Hematopoietic multipotent progenitor cell treated with erythropoietin and hydrocortisone succinate and interleukin-3 and kit ligand, for 8 days (in vitro differentiated cells): ENCODE data around the gene BTF3.

Experiments used
- DNase-seq: peaks from one replicate; pipeline ENCODE4 v3.0.0-alpha.2; 2015

The BTF3 gene

GRCh38 chr5:73525606-73526203 lies 27.5 kb downstream of the BTF3 start:
- DNase-seq = no peak

GRCh38 chr5:73528248-73528647 lies 30.0 kb downstream of the BTF3 start:
- DNase-seq = no peak

GRCh38 chr5:73529081-73529480 lies 30.8 kb downstream of the BTF3 start:
- no peak for DNase-seq

- DNase-seq = no peak
Measured at GRCh38 chr5:73531356-73531755, 33.1 kb downstream of the BTF3 start.

GRCh38 chr5:73532195-73532594 lies 34.0 kb downstream of the BTF3 start:
- no peak for DNase-seq

GRCh38 chr5:73534011-73534644 lies 35.9 kb downstream of the BTF3 start:
- DNase-seq = no peak

GRCh38 chr5:73534971-73535370 lies 36.7 kb downstream of the BTF3 start:
- DNase-seq = no peak

GRCh38 chr5:73539730-73540129 lies 41.5 kb downstream of the BTF3 start:
- no peak for DNase-seq

GRCh38 chr5:73540192-73540591 lies 42.0 kb downstream of the BTF3 start:
- no peak for DNase-seq

GRCh38 chr5:73542020-73542419 lies 43.8 kb downstream of the BTF3 start:
- DNase-seq = no peak

GRCh38 chr5:73544429-73545402 lies 46.5 kb downstream of the BTF3 start:
- no peak for DNase-seq

- DNase-seq = no peak
Measured at GRCh38 chr5:73545403-73545779, 47.1 kb downstream of the BTF3 start.

- no peak for DNase-seq
Measured at GRCh38 chr5:73550016-73550415, 51.8 kb downstream of the BTF3 start.

GRCh38 chr5:73552642-73553041 lies 54.4 kb downstream of the BTF3 start:
- DNase-seq = no peak
